ENCODE data around the gene OAF.

OAF gene

DNA sequence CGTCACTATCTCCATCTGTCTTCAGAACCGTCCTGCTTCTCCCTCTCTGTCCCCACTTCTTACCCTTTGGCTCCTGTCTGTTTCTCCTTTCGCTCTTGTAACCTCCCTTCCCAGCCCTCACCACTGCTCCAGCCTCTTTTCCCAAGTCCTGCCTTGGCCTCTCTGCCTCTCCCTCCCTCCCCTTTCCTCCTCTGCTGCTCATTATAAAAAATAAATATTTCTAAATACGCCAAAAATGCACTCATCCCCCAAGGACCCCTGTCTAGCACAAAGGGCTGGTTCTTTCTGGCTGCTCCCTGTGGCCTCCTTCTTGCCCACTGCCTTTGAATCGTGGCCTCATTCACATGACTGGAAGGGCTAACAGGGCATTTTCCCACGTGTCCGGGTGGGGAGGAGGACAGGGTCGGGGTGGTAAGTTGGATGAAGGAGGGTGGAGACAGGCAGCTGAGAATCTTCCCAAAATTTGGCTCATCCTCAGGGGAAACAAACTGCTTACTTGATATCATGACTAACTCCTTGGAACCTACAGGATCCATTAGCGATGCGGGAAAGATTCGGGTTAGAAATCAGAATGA lies 26.4 kb upstream of the OAF start:
- DNase-seq: no peak

DNA sequence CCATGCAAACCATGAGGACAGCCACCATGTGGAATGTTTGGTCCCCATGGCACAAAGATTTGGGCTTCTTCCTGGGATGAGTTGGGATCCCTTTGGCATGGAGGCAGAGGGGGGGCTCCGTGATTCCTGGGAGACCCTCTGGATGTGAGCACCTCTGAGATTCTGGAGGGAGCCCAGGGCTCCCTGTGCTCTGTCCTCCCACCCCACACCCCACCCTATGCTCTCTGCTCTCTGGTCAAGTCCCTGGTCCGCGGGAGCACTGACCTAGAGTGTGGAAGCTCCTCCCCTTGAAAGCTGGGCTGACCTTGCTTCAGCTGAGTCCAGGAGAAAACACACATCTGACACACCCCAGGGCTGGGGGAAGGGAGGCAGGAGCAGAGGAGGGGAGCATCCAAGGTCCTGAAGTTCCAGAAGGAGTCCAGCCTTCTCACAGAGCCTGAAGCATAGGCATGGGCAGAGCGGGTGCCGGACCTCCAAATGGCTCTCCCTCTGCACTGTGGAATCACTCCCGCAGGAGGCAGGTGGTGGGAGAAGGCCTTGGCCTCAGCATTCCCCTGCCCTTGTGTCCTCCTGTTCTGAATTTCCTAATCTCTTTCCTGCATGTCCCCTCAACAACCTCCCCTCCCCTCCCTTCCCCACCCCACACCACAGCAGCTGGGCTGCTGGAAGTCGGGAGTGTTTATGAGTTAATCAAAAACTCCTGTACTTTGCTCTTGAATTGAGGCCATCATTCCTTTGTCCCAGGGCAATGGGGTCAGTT lies 25.7 kb upstream of the OAF start:
- DNase-seq: no peak

DNA sequence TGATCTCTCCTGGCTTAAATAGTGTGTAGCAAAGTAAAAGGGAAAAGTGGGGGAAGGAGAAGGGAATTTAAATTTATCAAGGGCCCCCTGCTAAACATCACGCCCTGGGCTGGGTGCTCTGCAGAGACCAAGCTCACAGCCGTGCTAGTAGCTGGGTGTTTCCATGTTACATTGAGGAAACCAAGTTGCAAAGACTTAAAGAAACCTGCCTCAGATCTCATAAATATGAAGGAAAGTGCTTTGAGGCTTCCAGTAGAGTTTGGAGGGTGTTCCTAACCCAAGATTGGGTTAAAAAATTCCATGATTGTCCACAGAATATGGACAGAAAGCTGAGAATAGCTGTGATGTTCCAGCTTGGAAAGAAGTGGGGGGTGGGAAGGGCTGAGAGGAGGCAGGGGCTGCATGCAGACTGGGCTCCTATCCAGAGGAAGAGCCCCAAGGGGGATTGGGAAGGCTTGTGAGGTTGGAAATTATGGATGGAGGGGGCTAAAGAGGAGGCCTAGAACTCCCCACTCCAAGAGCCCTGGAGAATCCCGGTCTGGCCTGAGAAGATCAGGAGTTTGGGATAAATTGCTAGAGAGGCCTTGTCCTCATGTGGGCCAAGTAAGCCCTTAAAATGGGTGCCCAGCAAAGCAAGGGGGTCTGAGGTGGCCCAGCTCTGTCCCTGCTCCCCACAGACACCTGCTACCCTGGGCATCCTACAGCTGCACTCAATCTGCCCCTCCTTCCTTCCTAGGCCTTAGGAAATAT lies 25.0 kb upstream of the OAF start:
- no peak for DNase-seq

DNA sequence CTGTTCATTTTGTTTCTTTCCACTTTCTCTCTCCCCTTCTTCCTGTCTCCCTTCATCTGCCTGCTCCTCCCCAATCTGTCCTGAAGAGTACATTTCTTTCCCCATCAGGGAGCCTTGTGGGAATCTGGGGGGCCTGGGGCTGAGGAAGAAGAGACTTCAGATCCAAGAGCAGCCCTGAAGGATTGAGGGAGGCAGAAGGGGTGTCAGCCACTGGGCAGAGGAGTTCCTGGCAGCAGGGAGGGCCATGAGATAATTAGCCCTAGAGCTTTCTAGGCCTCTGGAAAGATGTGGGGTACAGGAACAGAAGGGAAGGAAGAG lies 24.4 kb upstream of the OAF start:
- no peak for DNase-seq

DNA sequence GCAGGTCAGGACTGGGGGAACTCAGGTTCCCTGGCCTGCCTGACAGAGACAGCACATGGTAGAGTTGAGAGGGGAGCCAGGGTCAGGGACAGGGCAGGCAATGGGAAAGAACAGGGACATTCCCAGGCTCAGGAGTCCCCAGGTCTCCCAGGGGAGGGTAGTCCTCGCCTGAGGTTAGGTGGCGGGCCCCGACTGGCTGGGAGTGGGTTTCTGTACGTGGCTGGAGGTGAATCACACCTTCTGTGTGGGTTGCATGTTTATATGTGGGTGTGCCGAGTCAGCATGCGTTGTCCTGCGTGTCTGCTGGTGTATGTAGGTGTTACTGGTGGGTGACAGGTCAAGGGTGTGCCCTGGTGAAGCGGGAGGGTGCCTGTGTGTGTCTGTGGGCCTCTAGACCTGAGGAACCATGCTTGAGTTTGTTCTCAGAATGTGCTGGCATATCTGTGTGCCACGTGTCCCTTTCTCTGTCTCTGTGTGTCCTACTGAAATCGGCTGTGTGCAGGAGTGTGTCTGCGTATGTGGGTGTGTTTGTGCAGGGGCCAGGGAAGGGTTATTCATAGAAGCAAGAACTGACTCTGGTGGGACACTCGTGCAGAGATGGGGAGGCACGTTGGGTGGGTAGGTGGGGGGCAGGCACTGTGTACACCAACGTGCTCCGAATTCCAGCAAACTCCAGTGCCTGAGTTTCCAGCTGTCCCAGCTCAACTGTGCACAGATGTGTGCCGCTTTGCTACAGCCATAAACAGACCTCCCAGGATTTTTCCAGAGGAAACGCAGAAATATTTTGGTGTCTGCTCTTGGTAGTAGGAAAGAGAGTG lies 23.8 kb upstream of the OAF start:
- DNase-seq: no peak

DNA sequence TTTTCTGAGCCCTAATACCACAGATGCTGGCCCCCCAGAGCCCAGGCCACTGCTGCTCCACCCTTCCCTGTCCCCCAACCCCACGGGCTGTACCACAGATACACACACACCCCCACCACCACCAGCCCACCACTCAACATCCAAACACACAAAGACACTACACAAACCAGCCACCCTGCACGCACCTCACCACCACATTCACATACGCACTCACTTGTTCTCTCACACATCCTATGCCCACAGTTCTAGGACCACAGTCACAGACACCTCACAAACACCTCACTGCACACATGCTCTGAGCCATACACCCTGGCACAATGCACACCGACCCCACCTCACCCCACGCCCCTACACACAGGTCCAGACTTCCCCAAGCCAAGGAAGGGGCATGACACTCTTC lies 22.5 kb upstream of the OAF start:
- no peak for DNase-seq

DNA sequence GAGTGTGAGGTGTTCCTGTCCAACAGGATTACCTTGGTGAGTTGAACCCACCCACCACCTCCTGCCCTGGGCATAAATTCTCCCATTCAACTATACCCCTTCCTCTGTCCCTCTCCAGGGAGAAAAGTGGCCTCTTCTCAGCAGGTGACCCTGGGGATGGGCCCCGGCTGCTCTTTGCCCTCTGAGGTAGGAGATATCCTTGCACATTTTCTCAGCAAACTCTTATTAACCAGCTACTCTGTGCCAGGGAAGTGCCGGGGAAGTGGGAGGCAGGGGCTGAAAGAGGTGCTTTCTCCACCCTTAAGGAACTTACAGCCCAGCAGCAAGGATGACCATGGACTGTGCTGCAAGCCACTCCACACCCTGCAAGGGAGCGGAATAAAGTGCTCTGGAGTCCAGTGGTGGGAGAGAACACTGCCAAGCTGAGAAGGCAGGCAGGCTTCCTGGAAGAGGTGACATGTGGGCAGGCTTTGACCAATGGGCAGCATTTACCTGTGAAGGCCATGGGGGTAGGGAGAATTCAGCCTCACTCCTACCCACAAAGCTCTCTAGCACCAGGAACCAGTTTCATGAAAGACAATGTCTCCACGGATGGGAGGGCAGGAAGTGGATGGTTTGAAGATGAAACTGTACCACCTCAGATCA lies 21.9 kb upstream of the OAF start:
- DNase-seq: no peak

DNA sequence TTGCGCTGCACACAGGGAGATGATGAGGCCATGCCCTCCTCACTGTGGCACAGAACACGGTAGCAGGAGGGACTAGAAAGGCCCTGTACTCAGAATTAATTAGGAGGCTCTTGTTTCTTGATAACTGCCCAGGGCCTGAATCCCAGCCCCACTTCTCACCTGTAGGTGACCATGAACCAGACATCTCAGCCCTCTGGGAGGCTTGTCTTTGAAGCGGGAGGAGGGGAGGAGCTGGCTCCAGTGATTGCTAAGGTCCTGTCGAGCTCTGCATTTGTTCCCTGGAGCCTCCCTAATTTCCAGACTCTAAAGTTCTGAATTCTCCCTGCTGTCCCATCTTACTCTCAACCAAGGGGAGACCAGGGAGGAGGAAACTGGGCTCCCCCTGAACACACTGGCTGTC lies 19.8 kb upstream of the OAF start:
- no peak for DNase-seq

DNA sequence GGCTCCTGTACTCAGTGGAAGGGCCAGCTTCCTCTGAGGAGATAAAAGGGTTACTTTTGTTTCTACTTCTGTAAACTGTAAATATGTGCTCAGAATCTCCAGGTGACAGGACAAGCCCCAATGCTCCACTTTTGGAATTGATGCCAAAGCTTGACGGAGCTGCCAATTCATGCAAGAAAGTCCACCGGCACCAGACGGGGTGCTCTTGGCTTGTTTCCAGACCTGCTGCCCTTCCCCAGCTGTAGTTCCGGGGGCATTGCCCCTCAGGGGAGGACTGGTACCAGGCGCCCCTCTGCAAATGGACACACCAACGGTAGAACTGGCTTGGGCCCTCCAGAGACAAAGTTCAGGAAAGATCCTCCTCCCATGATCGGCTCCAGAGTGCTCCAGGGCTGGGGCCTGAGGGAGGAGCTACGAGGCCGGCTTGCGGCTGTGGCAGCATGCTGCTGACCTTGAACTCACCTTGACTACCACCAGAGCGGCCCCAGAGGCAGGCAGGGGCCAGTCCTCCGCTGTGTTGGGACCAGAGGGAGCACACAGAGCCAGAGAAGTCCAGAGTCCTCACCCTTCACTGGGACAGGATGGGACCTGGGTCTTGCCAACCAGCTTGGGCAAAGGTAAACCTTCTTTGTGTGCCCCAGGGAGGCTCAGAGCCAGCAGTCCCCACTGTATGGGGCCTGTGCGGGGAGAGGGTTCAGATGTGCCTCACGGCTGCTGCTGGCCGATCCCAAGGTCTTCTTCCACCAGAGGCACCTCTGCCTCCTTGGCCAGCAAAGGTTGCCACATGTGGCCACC lies 17.8 kb upstream of the OAF start:
- no peak for DNase-seq

DNA sequence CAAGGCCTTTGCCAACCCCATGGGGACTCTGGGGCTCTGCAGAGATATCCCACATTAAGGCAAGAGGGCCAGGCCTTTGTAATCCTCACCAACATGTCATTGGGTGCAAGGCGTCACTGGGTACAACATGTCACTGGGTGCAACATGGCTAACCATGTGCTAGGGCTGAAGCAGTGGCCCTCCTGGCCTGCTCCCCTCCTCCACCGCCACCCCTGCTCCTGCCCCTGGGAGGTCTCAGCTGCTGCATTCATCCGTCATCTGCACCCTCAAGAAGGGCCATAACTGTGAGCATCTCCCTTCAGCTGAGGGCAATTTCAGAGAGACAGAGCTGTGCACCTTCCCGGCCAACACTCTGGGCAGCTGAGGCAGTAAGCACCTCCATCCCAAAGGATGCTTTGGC lies 16.7 kb upstream of the OAF start:
- no peak for DNase-seq

DNA sequence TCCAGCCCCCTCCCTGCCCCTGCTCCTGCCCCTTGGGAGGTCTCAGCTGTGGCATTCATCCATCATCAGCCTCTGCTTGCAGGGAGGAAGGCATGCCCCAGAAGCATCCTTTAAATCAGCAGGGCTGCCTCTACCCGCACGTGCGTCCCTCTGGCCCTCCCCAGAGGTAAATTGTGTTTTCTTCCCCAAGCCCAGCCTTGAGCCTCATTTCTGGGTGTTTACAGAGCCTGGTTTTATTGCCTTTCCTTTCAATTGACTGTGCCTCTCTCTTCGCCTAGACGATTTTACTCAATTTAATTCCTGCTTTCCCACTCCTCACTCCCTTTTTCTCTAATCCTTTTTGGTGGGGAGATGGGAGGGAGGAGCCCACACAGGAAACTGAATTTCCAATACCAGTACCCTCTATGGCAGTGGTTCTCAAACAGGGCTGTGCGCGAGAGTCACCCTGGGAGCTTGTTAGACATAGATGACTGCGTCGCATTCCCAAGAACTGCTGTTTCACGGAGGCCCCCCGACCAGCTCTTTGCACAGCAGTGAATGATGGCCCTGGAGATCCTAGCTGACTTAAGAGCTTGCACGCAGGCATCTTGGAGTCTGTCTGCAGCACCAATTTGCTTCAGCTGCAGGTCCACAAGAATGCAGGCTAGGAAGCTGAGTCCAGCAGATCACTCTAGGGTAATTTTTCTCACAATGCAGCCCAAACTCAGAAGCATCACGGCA lies 15.1 kb upstream of the OAF start:
- no peak for DNase-seq

DNA sequence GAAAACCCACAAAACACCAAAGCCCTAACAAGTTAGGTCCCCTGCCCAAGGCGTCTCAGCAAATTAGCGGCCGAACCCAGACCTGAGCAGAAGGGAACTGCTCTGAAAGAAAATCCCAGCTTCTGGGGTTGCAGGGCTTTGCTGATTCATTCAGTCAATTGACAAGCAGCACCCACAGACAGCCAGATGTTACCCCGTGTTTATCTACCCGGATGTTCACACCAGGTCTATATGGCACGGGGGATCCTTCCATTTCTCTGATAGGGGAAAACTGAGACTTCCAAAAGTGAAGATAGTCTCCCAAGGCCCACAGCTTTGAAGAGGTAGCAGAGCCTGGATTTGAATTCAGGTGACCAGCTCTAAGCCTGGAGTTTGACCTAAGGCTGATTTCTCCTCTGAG lies 14.0 kb upstream of the OAF start:
- DNase-seq: no peak

DNA sequence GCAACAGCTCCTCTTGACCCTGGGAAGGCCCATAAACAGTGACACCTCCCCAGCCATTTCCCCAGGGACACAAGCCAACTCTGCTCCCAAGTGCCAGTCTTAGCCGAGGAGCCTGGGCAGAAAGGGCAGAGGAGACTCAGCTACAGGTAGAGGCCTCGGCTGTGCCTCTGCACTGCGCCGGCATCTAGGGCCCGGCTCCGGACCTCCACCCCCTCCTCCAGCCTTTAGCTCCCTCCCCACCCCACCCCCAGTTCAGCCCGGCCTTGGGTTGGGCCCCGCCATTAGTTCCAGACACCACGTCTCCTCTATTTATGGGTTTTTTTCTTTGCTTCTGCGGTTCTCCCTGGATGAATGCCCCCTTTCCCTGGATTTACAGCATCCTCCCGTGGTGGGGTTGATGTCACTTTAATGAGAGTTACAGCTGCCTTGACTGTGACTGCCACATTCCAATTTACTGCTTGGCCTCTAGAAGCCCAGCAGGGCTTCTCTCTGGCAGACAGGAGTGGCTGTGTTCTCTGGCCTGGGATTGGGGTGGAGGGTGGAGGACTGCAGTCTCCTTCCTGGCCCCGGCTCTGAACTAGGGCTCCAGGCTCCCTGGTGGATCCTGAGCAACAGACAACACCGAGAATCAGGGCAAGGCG lies 13.5 kb upstream of the OAF start:
- DNase-seq: no peak

DNA sequence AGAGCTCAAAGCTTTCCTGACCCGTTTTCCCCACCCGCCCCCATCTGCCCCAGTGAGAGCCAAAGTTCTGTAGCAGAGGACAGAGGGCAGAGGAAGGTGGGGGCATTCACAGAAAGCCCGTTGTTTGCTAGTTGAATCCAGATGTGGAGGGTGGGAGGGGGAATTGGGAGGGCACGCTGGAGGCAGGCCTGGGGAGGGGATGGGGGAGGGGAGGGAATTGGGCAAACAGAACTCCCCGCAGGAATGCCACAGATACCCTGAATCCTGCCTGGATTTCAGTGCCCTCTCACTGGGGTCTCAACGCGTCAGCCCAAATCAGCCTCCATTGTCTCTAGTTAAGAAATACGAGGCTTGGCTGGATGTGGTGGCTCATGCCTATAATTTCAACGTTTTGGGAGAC lies 12.9 kb upstream of the OAF start:
- no peak for DNase-seq

DNA sequence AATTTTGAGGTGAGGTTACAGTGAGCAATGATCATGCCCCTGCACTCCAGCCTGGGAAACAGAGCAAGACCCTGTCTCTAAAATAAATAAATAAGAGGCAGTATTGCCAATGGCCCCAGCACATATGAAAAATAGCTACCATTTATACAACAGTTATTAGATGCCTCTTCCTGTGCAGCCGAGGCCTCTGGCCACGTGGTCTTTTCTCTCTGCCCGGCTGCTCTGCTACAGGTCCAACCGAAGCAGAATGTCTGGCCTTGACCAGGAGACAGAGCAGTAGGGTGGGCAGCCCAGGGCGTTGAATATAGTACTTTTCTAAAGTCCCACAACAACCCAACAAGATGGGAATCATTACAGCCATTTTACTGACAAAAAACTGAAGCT lies 12.4 kb upstream of the OAF start:
- DNase-seq: no peak

DNA sequence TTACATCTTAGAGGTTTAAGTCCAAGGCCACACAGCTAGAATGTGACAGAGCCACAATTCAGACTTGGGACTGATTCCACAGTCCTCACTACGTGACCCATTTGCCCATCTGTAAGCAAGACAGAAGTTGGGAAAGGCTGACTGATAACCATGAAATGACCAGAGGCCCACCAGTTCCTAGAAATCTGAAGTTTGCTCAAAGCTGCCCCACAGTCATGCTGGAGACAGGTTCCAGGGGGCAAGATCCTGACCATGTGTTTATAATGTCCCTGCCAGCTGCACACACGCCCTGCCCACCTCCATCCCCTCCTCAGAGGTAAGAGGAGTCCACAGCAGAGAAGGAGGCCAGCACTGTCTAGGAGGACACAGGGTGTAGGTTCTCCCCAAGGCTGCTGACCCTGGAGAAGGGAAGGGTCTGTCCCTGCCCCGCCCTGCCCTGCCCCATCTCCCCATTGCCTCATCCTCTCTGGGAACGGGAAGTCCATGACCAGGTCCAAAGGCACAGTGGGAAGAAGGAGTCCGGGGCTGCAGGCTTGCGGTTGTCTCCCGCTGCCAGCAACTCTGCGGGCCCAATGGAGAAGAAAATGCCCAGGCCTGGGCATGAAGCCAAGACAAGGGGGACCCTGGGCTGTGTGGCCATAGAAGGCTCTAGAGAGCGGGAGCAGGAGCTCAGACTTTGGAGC lies 11.9 kb upstream of the OAF start:
- no peak for DNase-seq

DNA sequence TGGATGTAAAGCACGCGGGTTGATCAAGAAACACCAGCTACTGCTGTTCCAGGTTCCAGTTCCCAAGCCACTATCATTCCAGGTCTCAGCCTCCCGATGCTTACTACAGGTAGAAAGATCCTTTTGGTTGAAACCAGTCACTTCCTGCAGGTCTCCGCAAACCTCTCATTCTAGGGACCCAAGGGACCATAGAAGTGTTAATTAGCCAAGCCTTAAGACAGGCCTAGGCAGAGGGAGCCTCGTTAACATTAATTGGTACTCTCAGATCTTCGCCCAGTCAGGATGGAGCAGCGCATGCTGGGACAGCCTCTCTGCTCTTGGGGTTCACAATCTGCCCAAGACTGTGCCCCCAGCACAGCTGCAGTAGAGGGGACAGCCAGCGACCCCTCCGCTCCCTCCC lies 11.2 kb upstream of the OAF start:
- no peak for DNase-seq

DNA sequence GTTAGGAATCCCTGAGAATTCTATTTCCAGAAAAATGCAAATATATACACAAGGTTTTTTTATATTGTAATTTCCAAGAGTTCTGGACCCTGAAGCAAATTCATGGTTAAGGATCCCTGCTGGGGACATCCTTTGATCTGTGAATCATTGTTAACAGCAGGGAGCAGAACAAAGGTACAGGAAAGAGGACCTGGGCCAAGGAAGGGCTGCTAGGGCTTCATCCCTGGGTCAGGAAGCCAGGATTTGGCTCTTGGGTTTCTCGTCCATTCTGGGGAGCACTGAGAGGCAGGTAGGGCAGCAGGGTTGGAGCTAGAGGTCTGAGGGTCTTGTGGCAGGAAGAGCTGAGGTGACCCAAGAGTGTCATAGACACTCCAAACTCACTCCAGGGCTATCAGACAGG lies 10.2 kb upstream of the OAF start:
- DNase-seq: no peak

DNA sequence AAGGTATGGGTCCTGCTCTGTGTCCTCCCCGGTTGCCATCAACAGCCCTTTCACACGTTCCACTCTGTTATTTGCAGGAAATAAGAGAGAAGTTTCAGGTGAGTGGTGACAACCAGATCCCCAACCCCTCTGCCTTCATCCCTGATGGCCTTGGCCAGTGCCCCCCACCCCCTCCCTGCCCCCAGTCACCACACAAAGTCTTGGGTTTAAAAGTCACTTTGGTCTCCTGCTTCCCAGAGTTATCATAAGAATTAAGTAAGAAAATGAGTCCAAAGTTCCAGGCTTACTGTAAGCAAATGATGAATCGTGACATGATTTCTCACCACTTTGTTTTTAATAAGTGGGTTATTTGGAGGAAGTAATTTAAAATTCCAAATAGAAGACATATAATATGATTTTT lies 9.2 kb upstream of the OAF start:
- DNase-seq: no peak

DNA sequence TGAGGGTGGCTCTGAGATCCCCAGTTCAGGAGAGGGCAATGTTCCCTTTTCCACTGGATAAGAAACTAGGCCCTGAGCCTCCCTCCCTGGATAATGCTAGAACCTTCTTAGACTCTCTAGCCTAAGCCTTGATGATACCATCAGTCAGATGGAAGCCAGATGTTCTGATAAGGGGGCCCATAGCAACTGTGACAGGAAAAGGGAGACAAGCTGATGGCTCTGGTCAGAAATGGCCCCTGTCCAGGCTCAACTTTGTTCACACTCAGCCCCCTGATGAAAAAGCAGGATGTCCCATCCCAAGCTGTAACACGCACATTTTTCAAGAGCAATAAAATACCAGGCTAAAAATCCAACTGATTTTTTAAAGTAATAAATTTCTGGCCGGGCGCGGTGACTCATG lies 7.2 kb upstream of the OAF start:
- no peak for DNase-seq
